Measurements from ENCODE around the gene B3GALT2. TPM values are rescaled to one million over a fixed set of nuclear protein-coding genes. Genes with fewer than 3 reads are reported as not detected.

B3GALT2 gene
- total and polyA plus RNA-seq, 2 of the 8 experiments (the other 6 are each of a cell fraction or from before 2014, with no cell fraction given), result not detected

DNA sequence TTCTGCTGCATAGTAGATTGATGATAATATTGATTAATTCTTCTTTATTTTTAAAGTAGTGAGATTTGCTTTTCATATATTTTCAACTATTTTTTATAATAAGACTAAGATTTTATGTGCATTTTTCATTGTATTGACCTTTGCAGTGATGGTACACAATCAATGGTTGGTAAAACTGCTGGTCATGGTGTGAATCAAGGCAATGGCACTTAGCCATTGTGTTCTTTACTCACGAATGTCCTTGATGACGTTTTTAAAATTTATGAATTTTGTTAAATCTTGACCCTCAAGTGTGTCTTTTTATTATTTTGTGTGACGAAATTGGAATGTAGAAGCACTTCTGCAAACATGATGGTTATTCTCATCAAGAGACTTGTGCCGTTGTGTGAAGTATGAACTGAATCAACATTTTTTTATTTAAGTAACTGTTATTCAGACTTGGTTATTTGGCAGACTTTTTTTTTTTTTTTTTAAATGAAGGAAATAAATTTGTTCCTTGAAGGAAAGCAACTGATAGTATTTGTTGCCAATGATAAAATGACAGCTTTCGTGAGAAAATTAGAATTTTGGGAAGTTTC, 42.0 kb downstream of the B3GALT2 start (continued):
- no peak for TF ChIP-seq SP1 (IDR thresholded peaks at IDR 0.05; ENCODE audit: low read depth, low read length)
- no peak for TF ChIP-seq POLR2A (IDR thresholded peaks at IDR 0.05; ENCODE audit: control extremely low read depth in 1 of 2, low read depth in 2 of 2, low read length in 2 of 2)
- TF ChIP-seq EP300 (IDR thresholded peaks at IDR 0.05; ENCODE audit: borderline replicate concordance in 1 of 2, low read depth in 2 of 2, low read length in 2 of 2), result no peak
